GM10266 (cell line): Measurements from ENCODE around the gene CER1.
"Not testable (repeated sequence)": the region's sequence is repeated elsewhere in the genome, so short reads cannot be mapped to it uniquely, and the experiment has no call there.

Source experiments
- DNase-seq: peaks from one replicate; pipeline ENCODE4 v3.0.0; 2012; ENCODE audit errors: extremely low spot score
- CTCF ChIP-seq: IDR thresholded peaks from 2 replicates; pipeline ENCODE4 v1.5.1; 2012; ENCODE audit warnings: mild to moderate bottlenecking, low read depth; ENCODE audit not compliant: control insufficient read depth, insufficient read depth; ENCODE audit errors: missing control alignments

The CER1 gene

GRCh38 chr9:14686168-14686567, 36.4 kb downstream of the CER1 start:
- no peak for TF ChIP-seq CTCF
- no peak for DNase-seq

GRCh38 chr9:14682616-14683015, 39.9 kb downstream of the CER1 start:
- DNase-seq, result not testable (repeated sequence)

- DNase-seq, result no peak
- no peak for TF ChIP-seq CTCF
Measured at GRCh38 chr9:14678776-14679175, 43.8 kb downstream of the CER1 start.

GRCh38 chr9:14677872-14678271, 44.7 kb downstream of the CER1 start:
- no peak for DNase-seq
- no peak for TF ChIP-seq CTCF

GRCh38 chr9:14677396-14677795, 45.1 kb downstream of the CER1 start:
- no peak for TF ChIP-seq CTCF

GRCh38 chr9:14674630-14675029, 47.9 kb downstream of the CER1 start:
- DNase-seq, result no peak
- TF ChIP-seq CTCF, result no peak

More at GRCh38 chr9:14677396-14677795, 45.1 kb downstream of the CER1 start:
- no peak for DNase-seq

- no peak for TF ChIP-seq CTCF
- no peak for DNase-seq
Measured at GRCh38 chr9:14671377-14671776, 51.2 kb downstream of the CER1 start.

- DNase-seq, result no peak
- no peak for TF ChIP-seq CTCF
Measured at GRCh38 chr9:14670718-14671117, 51.8 kb downstream of the CER1 start.
